ENCODE measurements around the gene AFF2.

Gene AFF2

GRCh38 chrX:148540671-148541583, 40.5 kb downstream of the AFF2 start:
- TF ChIP-seq POU2F2 (IDR thresholded peaks at IDR 0.05; ENCODE audit: low read depth, low read length): no peak
- no peak for TF ChIP-seq SPI1 (IDR thresholded peaks at IDR 0.05; ENCODE audit: low read depth, low read length)
- TF ChIP-seq PAX5 (IDR thresholded peaks at IDR 0.05; ENCODE audit: insufficient read depth, low read length, severe bottlenecking): no peak
- no peak for TF ChIP-seq TAF1 (IDR thresholded peaks at IDR 0.05; ENCODE audit: low read depth, low read length)
- TF ChIP-seq POLR2A (IDR thresholded peaks at IDR 0.05; ENCODE audit: low read depth, low read length): no peak
- no peak for TF ChIP-seq POLR2AphosphoS5 (IDR thresholded peaks at IDR 0.05; ENCODE audit: low read depth, low read length)
- DNase-seq (ENCODE audit: insufficient read length, low spot score): no peak
- no peak for FAIRE-seq

GRCh38 chrX:148541584-148541940, 41.1 kb downstream of the AFF2 start:
- DNase-seq (ENCODE audit: insufficient read length, low spot score): no peak
- FAIRE-seq: no peak
- TF ChIP-seq PAX5 (IDR thresholded peaks at IDR 0.05; ENCODE audit: insufficient read depth, low read length, severe bottlenecking) (no peak), POLR2A (IDR thresholded peaks at IDR 0.05; ENCODE audit: low read depth, low read length) (no peak), POLR2AphosphoS5 (IDR thresholded peaks at IDR 0.05; ENCODE audit: low read depth, low read length) (no peak), POU2F2 (IDR thresholded peaks at IDR 0.05; ENCODE audit: low read depth, low read length) (no peak), TAF1 (IDR thresholded peaks at IDR 0.05; ENCODE audit: low read depth, low read length) (no peak), SPI1 (IDR thresholded peaks at IDR 0.05; ENCODE audit: low read depth, low read length) (no peak)

- no peak for FAIRE-seq
- TF ChIP-seq POU2F2 (IDR thresholded peaks at IDR 0.05; ENCODE audit: low read depth, low read length): no peak
- no peak for TF ChIP-seq PAX5 (IDR thresholded peaks at IDR 0.05; ENCODE audit: insufficient read depth, low read length, severe bottlenecking)
- TF ChIP-seq POLR2AphosphoS5 (IDR thresholded peaks at IDR 0.05; ENCODE audit: low read depth, low read length): no peak
- TF ChIP-seq POLR2A (IDR thresholded peaks at IDR 0.05; ENCODE audit: low read depth, low read length): no peak
- TF ChIP-seq SPI1 (IDR thresholded peaks at IDR 0.05; ENCODE audit: low read depth, low read length): no peak
- TF ChIP-seq TAF1 (IDR thresholded peaks at IDR 0.05; ENCODE audit: low read depth, low read length): no peak
- DNase-seq (ENCODE audit: insufficient read length, low spot score): no peak
Measured at GRCh38 chrX:148542481-148543255, 42.3 kb downstream of the AFF2 start.

GRCh38 chrX:148552775-148553174, 52.4 kb downstream of the AFF2 start:
- TF ChIP-seq TAF1 (IDR thresholded peaks at IDR 0.05; ENCODE audit: low read depth, low read length): no peak
- TF ChIP-seq POLR2AphosphoS5 (IDR thresholded peaks at IDR 0.05; ENCODE audit: low read depth, low read length): no peak
- TF ChIP-seq POU2F2 (IDR thresholded peaks at IDR 0.05; ENCODE audit: low read depth, low read length): no peak
- TF ChIP-seq PAX5 (IDR thresholded peaks at IDR 0.05; ENCODE audit: insufficient read depth, low read length, severe bottlenecking): no peak
- no peak for TF ChIP-seq SPI1 (IDR thresholded peaks at IDR 0.05; ENCODE audit: low read depth, low read length)
- no peak for TF ChIP-seq POLR2A (IDR thresholded peaks at IDR 0.05; ENCODE audit: low read depth, low read length)
- FAIRE-seq: no peak
- no peak for DNase-seq (ENCODE audit: insufficient read length, low spot score)

GRCh38 chrX:148555101-148555500, 54.7 kb downstream of the AFF2 start:
- DNase-seq (ENCODE audit: insufficient read length, low spot score): no peak
- FAIRE-seq: no peak
- no peak for TF ChIP-seq POU2F2 (IDR thresholded peaks at IDR 0.05; ENCODE audit: low read depth, low read length)
- TF ChIP-seq POLR2A (IDR thresholded peaks at IDR 0.05; ENCODE audit: low read depth, low read length): no peak
- no peak for TF ChIP-seq SPI1 (IDR thresholded peaks at IDR 0.05; ENCODE audit: low read depth, low read length)

- peak; percentile 40 for FAIRE-seq
- TF ChIP-seq POU2F2 (IDR thresholded peaks at IDR 0.05; ENCODE audit: low read depth, low read length) (no peak), SPI1 (IDR thresholded peaks at IDR 0.05; ENCODE audit: low read depth, low read length) (no peak), POLR2AphosphoS5 (IDR thresholded peaks at IDR 0.05; ENCODE audit: low read depth, low read length) (no peak), PAX5 (IDR thresholded peaks at IDR 0.05; ENCODE audit: insufficient read depth, low read length, severe bottlenecking) (no peak), TAF1 (IDR thresholded peaks at IDR 0.05; ENCODE audit: low read depth, low read length) (no peak), POLR2A (IDR thresholded peaks at IDR 0.05; ENCODE audit: low read depth, low read length) (no peak)
- DNase-seq (ENCODE audit: insufficient read length, low spot score): no peak
Measured at GRCh38 chrX:148555571-148556243, 55.3 kb downstream of the AFF2 start.

GRCh38 chrX:148556498-148556897, 56.1 kb downstream of the AFF2 start:
- FAIRE-seq (no peak), DNase-seq (ENCODE audit: insufficient read length, low spot score) (no peak)
- TF ChIP-seq POLR2A (IDR thresholded peaks at IDR 0.05; ENCODE audit: low read depth, low read length) (no peak), TAF1 (IDR thresholded peaks at IDR 0.05; ENCODE audit: low read depth, low read length) (no peak), POU2F2 (IDR thresholded peaks at IDR 0.05; ENCODE audit: low read depth, low read length) (no peak), POLR2AphosphoS5 (IDR thresholded peaks at IDR 0.05; ENCODE audit: low read depth, low read length) (no peak), PAX5 (IDR thresholded peaks at IDR 0.05; ENCODE audit: insufficient read depth, low read length, severe bottlenecking) (no peak), SPI1 (IDR thresholded peaks at IDR 0.05; ENCODE audit: low read depth, low read length) (no peak)

- FAIRE-seq (no peak), DNase-seq (ENCODE audit: insufficient read length, low spot score) (no peak)
- no peak for TF ChIP-seq SPI1 (IDR thresholded peaks at IDR 0.05; ENCODE audit: low read depth, low read length)
- no peak for TF ChIP-seq TAF1 (IDR thresholded peaks at IDR 0.05; ENCODE audit: low read depth, low read length)
- TF ChIP-seq POLR2AphosphoS5 (IDR thresholded peaks at IDR 0.05; ENCODE audit: low read depth, low read length): no peak
- TF ChIP-seq POU2F2 (IDR thresholded peaks at IDR 0.05; ENCODE audit: low read depth, low read length): no peak
- TF ChIP-seq POLR2A (IDR thresholded peaks at IDR 0.05; ENCODE audit: low read depth, low read length): no peak
- TF ChIP-seq PAX5 (IDR thresholded peaks at IDR 0.05; ENCODE audit: insufficient read depth, low read length, severe bottlenecking): no peak
Measured at GRCh38 chrX:148562846-148563245, 62.4 kb downstream of the AFF2 start.

- TF ChIP-seq PAX5 (IDR thresholded peaks at IDR 0.05; ENCODE audit: insufficient read depth, low read length, severe bottlenecking): no peak
- no peak for TF ChIP-seq POLR2AphosphoS5 (IDR thresholded peaks at IDR 0.05; ENCODE audit: low read depth, low read length)
- TF ChIP-seq SPI1 (IDR thresholded peaks at IDR 0.05; ENCODE audit: low read depth, low read length): no peak
- TF ChIP-seq TAF1 (IDR thresholded peaks at IDR 0.05; ENCODE audit: low read depth, low read length): no peak
- TF ChIP-seq POU2F2 (IDR thresholded peaks at IDR 0.05; ENCODE audit: low read depth, low read length): no peak
- no peak for TF ChIP-seq POLR2A (IDR thresholded peaks at IDR 0.05; ENCODE audit: low read depth, low read length)
- FAIRE-seq (no peak), DNase-seq (ENCODE audit: insufficient read length, low spot score) (no peak)
Measured at GRCh38 chrX:148567229-148567628, 66.8 kb downstream of the AFF2 start.
